HG03378 (cell line): ENCODE results near the gene LASP1NB.
"Not testable (repeated sequence)": the region's sequence is repeated elsewhere in the genome, so short reads cannot be mapped to it uniquely, and the experiment has no call there.

Experiments used
- ATAC-seq: cut with Tn5 transposase; IDR thresholded peaks from one replicate; pipeline ENCODE4 v1.9.1; 2021; ENCODE audit warnings: mild to moderate bottlenecking, moderate library complexity; ENCODE audit not compliant: unreplicated experiment

LASP1NB gene

GRCh38 chr17:38959508-38959907, 34.1 kb downstream of the LASP1NB start:
- no peak for ATAC-seq

GRCh38 chr17:38960402-38960801, 35.0 kb downstream of the LASP1NB start:
- no peak for ATAC-seq

- ATAC-seq = no peak
These were observed 36.0 kb downstream of the LASP1NB start for GRCh38 chr17:38961413-38961812.

- ATAC-seq = no peak
These were observed 41.9 kb downstream of the LASP1NB start, which contains the start of gene FBXO47 for GRCh38 chr17:38967290-38967738. TSS of gene FBXO47 (minus strand) at chr17:38967403. CDS start at chr17:38963025, 4,378 bp downstream.

GRCh38 chr17:38969281-38969680, 43.9 kb downstream of the LASP1NB start:
- no peak for ATAC-seq

GRCh38 chr17:38970128-38970527, 44.7 kb downstream of the LASP1NB start:
- ATAC-seq = no peak

GRCh38 chr17:38970804-38971203, 45.4 kb downstream of the LASP1NB start:
- ATAC-seq = no peak

GRCh38 chr17:38976187-38976551, 50.8 kb downstream of the LASP1NB start:
- not testable (repeated sequence) for ATAC-seq

- ATAC-seq = no peak
These were observed 52.8 kb downstream of the LASP1NB start for GRCh38 chr17:38978180-38978579.
